GM19372 (cell line): ENCODE results near the gene PSKH1.

ENCODE experiments used
- ATAC-seq: cut with Tn5 transposase; IDR thresholded peaks from one replicate; pipeline ENCODE4 v1.9.1; 2021; ENCODE audit warnings: mild to moderate bottlenecking, low read depth, moderate library complexity; ENCODE audit not compliant: unreplicated experiment

Gene PSKH1

GRCh38 chr16:67922740-67923139 is 29.7 kb downstream of the PSKH1 start:
- ATAC-seq = no peak

DNA sequence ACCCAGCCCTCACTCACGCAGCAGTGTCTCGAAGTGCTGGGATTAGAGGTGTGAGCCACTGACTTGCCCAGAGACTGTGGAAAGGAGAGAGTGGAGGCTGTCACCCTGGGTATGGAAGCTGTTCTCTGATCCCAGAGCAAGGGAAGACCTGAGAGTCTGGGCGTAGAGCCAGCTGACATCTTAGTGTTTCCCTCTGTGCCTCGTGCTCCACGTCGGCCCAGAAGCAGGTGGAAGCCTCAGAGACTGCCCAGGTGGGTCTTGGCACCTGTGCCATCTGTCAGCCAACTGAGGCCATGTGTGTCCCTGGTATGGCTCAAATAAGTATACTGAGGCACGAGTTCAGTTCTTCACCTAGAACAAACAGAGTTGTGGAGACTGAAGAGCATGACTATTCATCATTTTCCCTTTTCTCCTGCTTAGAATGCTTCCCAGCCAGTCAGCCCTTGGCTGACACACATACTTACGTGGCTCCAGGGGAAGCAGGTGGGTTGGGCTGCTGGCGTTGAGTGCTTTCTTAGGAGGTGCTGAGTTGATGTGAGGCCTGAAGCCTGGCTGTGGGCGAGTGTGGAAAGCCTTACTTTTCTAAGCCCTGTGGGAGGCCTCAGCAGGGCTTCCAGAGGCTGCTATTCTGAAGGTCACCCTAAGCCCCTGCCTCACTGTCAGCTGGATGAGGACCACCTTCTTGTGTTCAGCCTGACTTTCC is 30.5 kb downstream of the PSKH1 start:
- ATAC-seq = no peak

DNA sequence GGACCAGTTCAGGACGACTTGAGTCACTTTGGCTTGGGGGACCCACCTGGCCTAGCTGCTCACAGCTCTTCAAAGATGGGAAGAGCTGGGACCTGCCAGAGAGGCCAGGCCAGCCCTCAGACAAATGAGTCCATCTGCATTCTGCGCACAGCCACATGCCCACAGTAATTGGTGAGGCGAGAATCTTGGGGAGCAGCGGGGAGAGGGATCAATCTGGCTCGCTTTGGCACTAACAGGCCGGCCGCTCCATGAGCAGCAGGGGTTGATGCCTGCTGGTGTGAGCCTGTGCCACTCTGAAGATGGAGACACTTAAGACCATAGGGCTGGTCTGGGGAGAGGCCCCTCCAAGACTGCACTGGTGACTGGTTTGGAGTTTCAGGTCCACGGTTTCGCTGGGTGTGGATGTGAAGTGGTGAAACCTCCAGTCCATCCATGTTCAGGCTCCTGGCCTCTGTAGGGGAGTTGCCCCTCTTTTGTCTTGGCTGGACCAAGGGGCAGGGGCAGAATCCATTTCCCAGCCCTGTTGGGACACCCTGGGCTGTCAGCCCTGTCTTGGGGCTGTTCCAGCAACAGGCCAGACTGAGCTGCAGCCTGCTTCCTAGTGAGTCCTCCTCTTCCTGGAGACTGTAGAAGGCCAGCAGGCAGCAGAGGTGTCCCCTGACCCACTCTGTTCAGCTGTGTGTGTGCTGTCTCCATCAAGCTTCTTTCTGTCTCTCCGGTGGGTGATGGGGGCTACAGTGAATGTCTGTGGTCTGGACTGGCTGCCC is 31.3 kb downstream of the PSKH1 start:
- no peak for ATAC-seq

DNA sequence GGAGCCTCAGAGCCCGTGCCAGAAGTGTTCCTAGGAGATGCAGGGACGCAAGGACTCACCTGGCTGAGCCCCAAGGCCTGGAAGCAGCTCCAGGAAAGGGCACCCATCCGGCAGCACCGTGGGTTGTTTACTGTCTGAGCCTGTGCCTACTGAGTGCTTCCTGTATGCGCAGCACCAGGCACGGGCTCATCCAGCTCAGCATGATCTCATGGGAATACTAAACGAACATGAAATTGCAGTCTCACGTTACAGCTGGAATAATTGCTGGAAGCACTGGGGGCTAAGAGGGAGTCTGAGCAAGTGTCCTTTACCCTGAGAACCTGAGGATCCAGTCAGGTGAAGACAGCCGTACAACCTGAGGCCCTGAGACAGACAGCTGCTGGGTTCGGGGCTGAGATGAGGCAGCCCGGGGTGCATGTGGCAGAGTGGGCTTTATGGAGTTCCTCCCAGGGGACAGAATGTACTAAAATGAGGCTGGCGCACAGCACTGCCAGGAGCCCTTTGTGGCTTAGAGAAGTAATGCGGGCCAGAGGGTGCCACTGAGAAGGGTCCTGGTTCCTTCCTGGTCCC is 33.2 kb downstream of the PSKH1 start:
- ATAC-seq = no peak

- ATAC-seq = no peak
Measured at GRCh38 chr16:67927131-67927941, 34.3 kb downstream of the PSKH1 start.

DNA sequence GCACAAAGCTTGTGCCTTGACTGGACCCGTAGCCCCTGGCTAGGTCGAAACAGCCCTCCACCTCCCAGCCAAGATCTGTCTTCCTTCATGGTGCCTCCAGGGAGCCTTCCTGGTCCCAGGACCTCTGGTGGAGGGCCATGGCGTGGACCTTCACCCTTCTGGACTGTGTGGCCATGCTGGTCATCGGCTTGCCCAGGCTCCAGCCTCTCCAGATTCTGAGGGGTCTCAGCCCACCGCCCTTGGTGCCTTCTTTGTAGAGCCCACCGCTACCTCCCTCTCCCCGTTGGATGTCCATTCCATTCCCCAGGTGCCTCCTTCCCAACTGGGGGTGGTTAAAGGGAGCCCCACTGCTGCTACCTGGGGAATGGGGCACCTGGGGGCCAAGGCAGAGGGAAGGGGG is 35.1 kb downstream of the PSKH1 start:
- ATAC-seq = no peak

DNA sequence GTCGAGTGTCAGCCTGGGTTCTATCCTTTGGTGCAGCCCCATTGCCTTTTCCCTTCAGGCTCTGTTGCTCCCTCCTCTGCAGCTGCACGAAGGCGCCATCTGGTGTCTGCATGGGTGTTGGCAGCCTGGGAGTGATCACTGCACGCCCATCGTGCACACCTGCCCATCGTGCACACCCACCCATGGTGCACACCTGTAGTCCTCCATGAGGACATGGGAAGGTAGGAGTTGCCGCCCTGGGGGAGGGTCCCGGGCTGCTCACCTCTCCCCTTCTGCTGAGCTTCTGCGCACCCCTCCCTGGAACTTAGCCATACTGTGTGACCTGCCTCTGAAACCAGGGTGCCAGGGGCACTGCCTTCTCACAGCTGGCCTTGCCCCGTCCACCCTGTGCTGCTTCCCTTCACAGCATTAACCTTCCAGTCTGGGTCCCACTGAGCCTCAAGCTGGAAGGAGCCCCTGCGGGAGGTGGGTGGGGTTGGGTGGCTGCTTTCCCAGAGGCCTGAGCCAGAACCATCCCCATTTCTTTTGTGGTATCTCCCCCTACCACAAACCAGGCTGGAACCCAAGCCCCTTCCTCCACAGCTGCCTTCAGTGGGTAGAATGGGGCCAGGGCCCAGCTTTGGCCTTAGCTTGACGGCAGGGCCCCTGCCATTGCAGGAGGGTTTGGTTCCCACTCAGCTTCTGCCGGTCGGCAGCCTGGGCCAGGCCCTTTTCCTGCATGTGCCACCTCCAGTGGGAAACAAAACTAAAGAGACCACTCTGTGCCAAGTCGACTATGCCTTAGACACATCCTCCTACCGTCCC is 35.7 kb downstream of the PSKH1 start:
- ATAC-seq = no peak

GRCh38 chr16:67930191-67930590 is 37.1 kb downstream of the PSKH1 start:
- no peak for ATAC-seq

DNA sequence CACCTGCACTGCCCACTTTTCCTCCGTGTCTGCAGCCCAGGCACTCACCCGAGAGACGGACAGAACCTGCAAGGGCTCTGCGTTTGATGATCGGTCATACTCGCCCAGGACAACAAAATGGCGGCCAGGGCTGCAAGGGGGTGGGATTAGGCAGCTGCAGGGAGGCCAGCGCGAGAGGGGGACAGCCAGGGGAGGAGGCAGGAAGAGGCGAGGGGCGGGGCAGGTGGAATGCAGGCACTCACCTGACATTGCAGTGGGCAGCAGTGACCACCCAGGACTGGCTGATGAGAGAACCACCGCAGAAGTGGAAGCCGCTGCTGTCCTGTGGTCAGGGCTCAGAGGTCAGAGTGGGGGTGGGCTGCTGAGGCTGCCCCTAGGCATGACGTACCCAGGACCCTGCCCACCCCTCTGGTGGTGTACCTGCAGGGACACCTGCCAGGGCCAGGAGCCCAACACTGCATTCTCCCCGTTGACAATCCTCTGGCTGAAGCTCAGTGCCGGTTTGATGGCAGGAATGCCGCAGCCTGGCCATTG is 37.7 kb downstream of the PSKH1 start:
- ATAC-seq = no peak

DNA sequence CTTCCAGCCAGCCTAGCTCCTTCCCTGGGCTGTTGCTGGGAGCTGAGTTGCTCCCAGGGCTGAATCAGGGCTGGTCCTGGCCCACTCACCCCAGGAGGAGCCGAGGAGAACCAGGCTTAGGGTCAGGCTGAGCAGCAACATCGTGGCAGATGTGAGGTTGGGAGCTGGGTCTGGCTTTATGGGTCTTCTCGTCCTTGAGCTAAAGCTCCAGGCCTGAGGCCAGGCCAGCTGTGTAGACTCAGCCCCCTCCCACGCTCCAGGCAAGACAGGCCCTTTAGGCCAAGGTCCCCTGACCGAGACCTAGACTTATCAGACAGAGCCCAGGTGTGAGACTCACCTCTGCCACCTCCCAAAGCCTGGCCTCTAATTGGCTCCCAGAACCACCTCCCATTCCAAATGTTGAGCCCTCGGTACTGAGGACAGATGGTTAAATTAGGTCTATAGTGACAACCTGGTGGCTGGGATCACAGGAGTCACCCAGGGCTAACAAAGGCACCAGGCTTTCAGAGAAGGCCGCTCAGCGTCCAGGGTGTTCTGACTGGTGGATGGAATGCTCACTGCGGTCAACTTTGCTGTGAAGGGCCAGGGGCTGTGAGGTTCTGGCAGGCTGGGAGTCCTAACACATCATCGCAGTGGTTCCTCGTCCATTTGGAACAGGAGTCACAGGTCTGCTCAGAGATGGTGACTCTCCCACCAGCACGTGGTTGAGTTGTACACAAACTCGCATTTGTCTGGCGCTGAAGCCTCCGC is 38.8 kb downstream of the PSKH1 start, which contains the start of gene CTRL:
TSS of gene CTRL (minus strand) at position 151 of the 750 bp plus-strand sequence. CDS start at position 141, 10 bp downstream.
- no peak for ATAC-seq

- no peak for ATAC-seq
Measured at GRCh38 chr16:67932462-67932840, 39.4 kb downstream of the PSKH1 start.

DNA sequence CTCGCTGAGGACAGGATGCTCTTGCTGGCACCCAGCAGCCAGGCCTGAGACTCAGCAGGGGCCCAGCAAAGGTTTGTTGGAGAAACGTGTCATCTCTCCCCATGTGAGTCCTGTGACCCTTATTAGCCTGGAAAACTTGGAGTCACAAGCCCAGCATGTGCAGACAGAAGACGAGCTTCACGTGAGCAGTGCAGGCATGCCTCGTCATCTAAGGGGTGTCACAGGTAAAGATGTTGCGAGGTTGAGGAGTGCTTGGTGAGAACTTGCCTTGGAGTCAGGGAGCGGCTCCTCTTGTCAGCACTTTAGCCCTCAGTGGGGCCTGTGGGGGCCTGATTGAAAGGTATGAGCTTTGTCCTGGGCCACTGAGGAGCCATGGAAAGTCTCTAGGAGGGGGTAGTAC is 40.8 kb downstream of the PSKH1 start:
- no peak for ATAC-seq

GRCh38 chr16:67934306-67935100 is 41.4 kb downstream of the PSKH1 start:
- no peak for ATAC-seq

GRCh38 chr16:67935101-67935401 is 42.0 kb downstream of the PSKH1 start:
- ATAC-seq = no peak

- ATAC-seq = peak; percentile 88
Measured at GRCh38 chr16:67935402-67936123, 42.5 kb downstream of the PSKH1 start.

- peak; percentile 6 for ATAC-seq
Measured at GRCh38 chr16:67936124-67936879, 43.2 kb downstream of the PSKH1 start, which contains the start of gene PSMB10. TSS of gene PSMB10 (minus strand) at chr16:67936850. CDS start at chr16:67936749, 101 bp downstream.
